ENCODE results near the gene COX14. TPM values are rescaled to one million over a fixed set of nuclear protein-coding genes. Genes with fewer than 3 reads are reported as not detected.

COX14 gene
- total RNA-seq, 1 experiment from 2014 or later, result 74.5 TPM

- Histone ChIP-seq H3K27me3 (ENCODE audit: control insufficient read depth, insufficient read depth, low read length) (no peaks in the 10 kb centered on the region), H3K9me3 (ENCODE audit: control insufficient read depth, insufficient read depth, low read depth, low read length) (no peaks in the 10 kb centered on the region), H3K4me1 (ENCODE audit: control insufficient read depth, insufficient read depth, low read length) (0 out of 2 replicates have a peak, but pooled peaks cover 3% of the 10 kb centered on the region), H3K36me3 (ENCODE audit: control insufficient read depth, insufficient read depth, low read length) (no peaks in the 10 kb centered on the region), H3K27ac (ENCODE audit: low read length) (no peak overlapping the region), H3K4me3 (ENCODE audit: low read depth in 2 of 2, low read length in 2 of 2) (no peak overlapping the region)
- no peak for DNase-seq (ENCODE audit: low read depth, low spot score)
- in situ Hi-C loops (cut with HindIII; ENCODE audit: low pct_unique_long_range_greater_than_20kb, low sequenced_read_pairs) (no loop called here), intact Hi-C loops (cut with micrococcal nuclease; ENCODE audit: unreplicated experiment) (loop anchor here (1.0 kb wide), 1 partner anchor 100 kb away; no protein-coding TSS in a partner anchor)
- POLR2A ChIA-PET, result no interaction called here
- CTCF ChIA-PET, result interaction anchor here (0.6 to 1.2 kb wide), 4 partner anchors 10 to 234 kb away, joined by 3 to 8 read pairs (median 4); partner anchors contain the start of gene SMARCD1
- TF ChIP-seq CTCF (IDR thresholded peaks at IDR 0.05) (peak; percentile 95), POLR2AphosphoS5 (IDR thresholded peaks at IDR 0.05; ENCODE audit: low read depth, low read length) (no peak)
- peak; percentile 93 for ATAC-seq
- BruUV-seq (replicated peaks), result no TSS peak
Measured at GRCh38 chr12:50074936-50075807, 36.9 kb upstream of the COX14 start.

- BruUV-seq (replicated peaks), result no TSS peak
- CTCF ChIA-PET, result interaction anchor here (0.7 to 1.2 kb wide), 2 partner anchors 10 to 110 kb away, joined by 3 to 5 read pairs; no protein-coding TSS in a partner anchor
- ATAC-seq, result no peak
- H3K4me1 ChIP-seq (ENCODE audit: control insufficient read depth, insufficient read depth, low read length), result 0 out of 2 replicates have a peak, but pooled peaks cover under 1% of the 10 kb centered on the region
- no peaks in the 10 kb centered on the region for H3K27me3 ChIP-seq (ENCODE audit: control insufficient read depth, insufficient read depth, low read length)
- no peak for DNase-seq (ENCODE audit: low read depth, low spot score)
- no peak overlapping the region for H3K27ac ChIP-seq (ENCODE audit: low read length)
- TF ChIP-seq SIN3A (IDR thresholded peaks at IDR 0.05; ENCODE audit: borderline replicate concordance, insufficient read depth, low read depth, low read length) (no peak), REST (IDR thresholded peaks at IDR 0.05; ENCODE audit: insufficient read depth in 1 of 2, low read depth in 2 of 2, low read length in 1 of 2) (no peak), TCF7L2 (IDR thresholded peaks at IDR 0.05; ENCODE audit: low read depth, low read length) (no peak), POLR2AphosphoS5 (IDR thresholded peaks at IDR 0.05; ENCODE audit: low read depth, low read length) (no peak), CTCF (IDR thresholded peaks at IDR 0.05) (no peak)
- no peak overlapping the region for H3K4me3 ChIP-seq (ENCODE audit: low read depth in 2 of 2, low read length in 2 of 2)
- in situ Hi-C loops (cut with HindIII; ENCODE audit: low pct_unique_long_range_greater_than_20kb, low sequenced_read_pairs), result no loop called here
- H3K9me3 ChIP-seq (ENCODE audit: control insufficient read depth, insufficient read depth, low read depth, low read length), result no peaks in the 10 kb centered on the region
- intact Hi-C loops (cut with micrococcal nuclease; ENCODE audit: unreplicated experiment), result loop anchor here (1.0 kb wide), 1 partner anchor 100 kb away; no protein-coding TSS in a partner anchor
- no peaks in the 10 kb centered on the region for H3K36me3 ChIP-seq (ENCODE audit: control insufficient read depth, insufficient read depth, low read length)
- POLR2A ChIA-PET, result no interaction called here
Measured at GRCh38 chr12:50075808-50076170, 36.2 kb upstream of the COX14 start.
